CD4-positive, alpha-beta memory T cell (primary cell): Measurements from ENCODE around the gene PSME2. TPM values are rescaled to one million over a fixed set of nuclear protein-coding genes. Genes with fewer than 3 reads are reported as not detected.

Experiments used
- CTCF ChIA-PET: fragments of 350-600 bp; sonication (Branson Sonifier 250); formaldehyde crosslinking; loops from one replicate; lab custom pipeline; 2021; ENCODE audit warnings: inconsistent platforms; ENCODE audit not compliant: partially characterized antibody; lab: Charles Lee
- POLR2A ChIA-PET: fragments of 350-600 bp; sonication (Branson Sonifier 250); formaldehyde crosslinking; loops from one replicate; lab custom pipeline; 2021; ENCODE audit not compliant: partially characterized antibody; lab: Charles Lee
- DNase-seq, 5 donors: peaks; one replicate each; pipeline versions ENCODE4 v3.0.0 to v3.0.0-alpha.2; 2020 to 2022; ENCODE audit warnings: mixed read lengths in 1 of 5
- H3K27ac ChIP-seq: one replicate; pipeline ENCODE4 v1.7.0; 2013; ENCODE audit warnings: low read depth, low read length
- H3K27me3 ChIP-seq: 2 replicates; pipeline ENCODE4 v1.7.0; 2013; ENCODE audit warnings: mild to moderate bottlenecking, low read length, moderate library complexity; ENCODE audit not compliant: insufficient read depth
- H3K36me3 ChIP-seq: 2 replicates; pipeline ENCODE4 v1.7.0; 2013; ENCODE audit warnings: mild to moderate bottlenecking, low read length, moderate library complexity; ENCODE audit not compliant: insufficient read depth
- H3K4me1 ChIP-seq: 2 replicates; pipeline ENCODE4 v1.7.0; 2013; ENCODE audit warnings: mild to moderate bottlenecking, low read length, moderate library complexity; ENCODE audit not compliant: insufficient read depth
- H3K4me3 ChIP-seq, 2 donors: one replicate each; pipeline ENCODE4 v1.7.0; 2013; ENCODE audit warnings: low read length in 2 of 2, mild to moderate bottlenecking in 1 of 2
- H3K9me3 ChIP-seq, 2 donors: one replicate each; pipeline ENCODE4 v1.7.0; 2013; ENCODE audit warnings: low read length in 2 of 2, control low read depth in 1 of 2; ENCODE audit not compliant: control insufficient read depth in 1 of 2
- H3K27ac Mint-ChIP-seq, 7 donors: one replicate each; pipeline ENCODE4 v1.8.0; 2020 to 2021; ENCODE audit warnings: mixed read lengths in 7 of 7, mild to moderate bottlenecking in 6 of 7, inconsistent platforms in 3 of 7, moderate library complexity in 3 of 7
- H3K27me3 Mint-ChIP-seq, 2 donors: one replicate each; pipeline ENCODE4 v1.8.0; 2020 to 2021; ENCODE audit warnings: mixed read lengths in 2 of 2
- H3K36me3 Mint-ChIP-seq, 2 donors: one replicate each; pipeline ENCODE4 v1.8.0; 2020 to 2021; ENCODE audit warnings: mixed read lengths in 2 of 2, inconsistent platforms in 1 of 2, mild to moderate bottlenecking in 1 of 2
- H3K4me1 Mint-ChIP-seq, 4 donors: one replicate each; pipeline ENCODE4 v1.8.0; 2020 to 2021; ENCODE audit warnings: mixed read lengths in 4 of 4, mild to moderate bottlenecking in 1 of 4
- H3K4me3 Mint-ChIP-seq, 8 donors: one replicate each; pipeline ENCODE4 v1.8.0; 2020 to 2021; ENCODE audit warnings: mixed read lengths in 8 of 8, mild to moderate bottlenecking in 7 of 8, moderate library complexity in 6 of 8, inconsistent platforms in 3 of 8
- H3K9me3 Mint-ChIP-seq, 8 donors: one replicate each; pipeline ENCODE4 v1.8.0; 2020 to 2021; ENCODE audit warnings: mixed read lengths in 8 of 8, mild to moderate bottlenecking in 5 of 8, inconsistent platforms in 3 of 8, moderate library complexity in 1 of 8
- intact Hi-C: fragments of 100-400 bp; cut with micrococcal nuclease; formaldehyde crosslinking; loops from one replicate; pipeline ENCODE4 v1.15.1; 2023
- polyA plus RNA-seq, 2 donors: library from polyadenylated mRNA; unstranded; fragments of 300-500 nt; fragmentation: Illumina TruSeq; gene quantifications; one replicate each; pipeline ENCODE4 v1.2.3, GENCODE V29; 2021
- total RNA-seq, 2 experiments: library from RNA; stranded (reverse); gene quantifications; one replicate each; pipeline ENCODE4 v1.2.3, GENCODE V29; 2021

Gene PSME2
- total and polyA plus RNA-seq, 4 experiments from 2014 or later: 143 to 815 (median 331) TPM

GRCh38 chr14:24179961-24180796 lies 33.8 kb upstream of the PSME2 start:
- ChIA-PET CTCF (interaction anchor here (1.2 to 1.5 kb wide), 4 partner anchors 19 to 153 kb away, joined by 3 to 6 read pairs (median 4); partner anchors contain the start of genes IRF9 and TINF2), POLR2A (interaction anchor here (0.8 to 1.4 kb wide), 2 partner anchors 19 to 99 kb away, joined by 3 read pairs; partner anchors contain the start of gene IRF9)
- no peak overlapping the region for H3K4me3 ChIP-seq
- DNase-seq: no peak
- peak overlapping the region in 1 of 7 donors; percentile 41 for H3K27ac Mint-ChIP-seq
- intact Hi-C loops: no loop called here
- no peak overlapping the region for H3K4me3 Mint-ChIP-seq
- no peaks in the 10 kb centered on the region for H3K9me3 Mint-ChIP-seq
- peaks cover 51% of the 10 kb centered on the region for H3K36me3 ChIP-seq
- no peak overlapping the region for H3K27ac ChIP-seq
- H3K4me1 Mint-ChIP-seq: peaks cover 2 to 8% (median 6%) of the 10 kb centered on the region in 4 donors
- H3K9me3 ChIP-seq: no peaks in the 10 kb centered on the region
- H3K4me1 ChIP-seq: no peaks in the 10 kb centered on the region
- no peaks in the 10 kb centered on the region for H3K27me3 ChIP-seq
- no peaks in the 10 kb centered on the region for H3K27me3 Mint-ChIP-seq
- H3K36me3 Mint-ChIP-seq: peaks cover 19 to 68% of the 10 kb centered on the region in 2 donors

- H3K9me3 ChIP-seq: no peaks in the 10 kb centered on the region
- peaks cover 44% of the 10 kb centered on the region for H3K36me3 ChIP-seq
- intact Hi-C loops: no loop called here
- no peaks in the 10 kb centered on the region for H3K27me3 ChIP-seq
- H3K4me3 ChIP-seq: no peak overlapping the region
- CTCF ChIA-PET: interaction anchor here (0.5 to 1.5 kb wide), 4 partner anchors 8 to 71 kb away, joined by 3 to 6 read pairs (median 4); partner anchors contain the start of genes IRF9 and TINF2
- Mint-ChIP-seq H3K4me1 (peaks cover 8 to 16% (median 12%) of the 10 kb centered on the region in 4 donors), H3K4me3 (peak overlapping the region in 1 of 8 donors; percentile 8), H3K27ac (peak overlapping the region in 5 of 7 donors; percentile 29 to 91 (median 49)), H3K9me3 (no peaks in the 10 kb centered on the region), H3K36me3 (peaks cover 19 to 74% of the 10 kb centered on the region in 2 donors), H3K27me3 (no peaks in the 10 kb centered on the region)
- no peak for DNase-seq
- H3K4me1 ChIP-seq: no peaks in the 10 kb centered on the region
- no peak overlapping the region for H3K27ac ChIP-seq
- POLR2A ChIA-PET: interaction anchor here (0.8 to 2.3 kb wide), 6 partner anchors 9 to 33 kb away, joined by 3 to 5 read pairs (median 3); partner anchors contain the start of genes IPO4, IRF9 and TM9SF1
These were observed 33.0 kb upstream of the PSME2 start for GRCh38 chr14:24179294-24179960.

- no peaks in the 10 kb centered on the region for H3K4me1 ChIP-seq
- peak overlapping the region in 4 of 7 donors; percentile 49 to 91 (median 62) for H3K27ac Mint-ChIP-seq
- POLR2A ChIA-PET: interaction anchor here (0.8 to 2.3 kb wide), 5 partner anchors 10 to 34 kb away, joined by 3 to 5 read pairs (median 3); partner anchors contain the start of genes IPO4 and TM9SF1
These were observed 32.2 kb upstream of the PSME2 start for GRCh38 chr14:24178399-24179178.

GRCh38 chr14:24177891-24178290 lies 31.5 kb upstream of the PSME2 start:
- no peaks in the 10 kb centered on the region for H3K27me3 ChIP-seq
- H3K4me3 Mint-ChIP-seq: no peak overlapping the region
- ChIA-PET POLR2A (interaction anchor here (1.2 to 2.3 kb wide), 2 partner anchors 13 to 35 kb away, joined by 3 to 5 read pairs; no protein-coding TSS in a partner anchor), CTCF (no interaction called here)
- H3K4me1 Mint-ChIP-seq: peaks cover 11 to 25% (median 13%) of the 10 kb centered on the region in 4 donors
- H3K36me3 ChIP-seq: peaks cover 37% of the 10 kb centered on the region
- H3K4me3 ChIP-seq: no peak overlapping the region
- DNase-seq: no peak
- no peaks in the 10 kb centered on the region for H3K27me3 Mint-ChIP-seq
- H3K27ac ChIP-seq: no peak overlapping the region
- H3K9me3 Mint-ChIP-seq: no peaks in the 10 kb centered on the region
- intact Hi-C loops: no loop called here
- H3K4me1 ChIP-seq: no peaks in the 10 kb centered on the region
- H3K27ac Mint-ChIP-seq: peak overlapping the region in 3 of 7 donors; percentile 52 to 81 (median 64)
- H3K9me3 ChIP-seq: no peaks in the 10 kb centered on the region
- H3K36me3 Mint-ChIP-seq: peaks cover 19 to 75% of the 10 kb centered on the region in 2 donors

More at GRCh38 chr14:24178399-24179178, 32.2 kb upstream of the PSME2 start:
- Mint-ChIP-seq H3K4me1 (peaks cover 10 to 18% (median 13%) of the 10 kb centered on the region in 4 donors), H3K27me3 (no peaks in the 10 kb centered on the region), H3K4me3 (no peak overlapping the region), H3K9me3 (no peaks in the 10 kb centered on the region), H3K36me3 (peaks cover 19 to 76% of the 10 kb centered on the region in 2 donors)
- Histone ChIP-seq H3K9me3 (no peaks in the 10 kb centered on the region), H3K4me3 (no peak overlapping the region), H3K27me3 (no peaks in the 10 kb centered on the region), H3K27ac (no peak overlapping the region), H3K36me3 (peaks cover 39% of the 10 kb centered on the region)
- DNase-seq: no peak
- CTCF ChIA-PET: interaction anchor here (0.5 to 1.2 kb wide), 2 partner anchors 7 to 64 kb away, joined by 4 to 6 read pairs; partner anchors contain the start of gene TINF2
- intact Hi-C loops: no loop called here

- H3K27ac ChIP-seq: no peak overlapping the region
- H3K4me1 Mint-ChIP-seq: peaks cover 11 to 31% (median 14%) of the 10 kb centered on the region in 4 donors
- peaks cover 1% of the 10 kb centered on the region for H3K4me1 ChIP-seq
- H3K36me3 ChIP-seq: peaks cover 35% of the 10 kb centered on the region
- no peak overlapping the region for H3K4me3 Mint-ChIP-seq
- DNase-seq: no peak
- H3K36me3 Mint-ChIP-seq: peaks cover 15 to 71% of the 10 kb centered on the region in 2 donors
- peak overlapping the region in 6 of 7 donors; percentile 8 to 81 (median 58) for H3K27ac Mint-ChIP-seq
- intact Hi-C loops: no loop called here
- POLR2A ChIA-PET: interaction anchor here (0.7 to 2.3 kb wide), 2 partner anchors 10 to 13 kb away, joined by 3 to 5 read pairs; no protein-coding TSS in a partner anchor
- H3K9me3 Mint-ChIP-seq: no peaks in the 10 kb centered on the region
- no peak overlapping the region for H3K4me3 ChIP-seq
- H3K27me3 Mint-ChIP-seq: no peaks in the 10 kb centered on the region
- CTCF ChIA-PET: no interaction called here
- no peaks in the 10 kb centered on the region for H3K9me3 ChIP-seq
- no peaks in the 10 kb centered on the region for H3K27me3 ChIP-seq
These were observed 30.8 kb upstream of the PSME2 start for GRCh38 chr14:24177041-24177825.

- Mint-ChIP-seq H3K27ac (peak overlapping the region in 1 of 7 donors; percentile 50), H3K4me3 (no peak overlapping the region), H3K4me1 (peaks cover 11 to 37% (median 16%) of the 10 kb centered on the region in 4 donors), H3K36me3 (peaks cover 15 to 69% of the 10 kb centered on the region in 2 donors), H3K27me3 (no peaks in the 10 kb centered on the region), H3K9me3 (no peaks in the 10 kb centered on the region)
- H3K27ac ChIP-seq: no peak overlapping the region
- intact Hi-C loops: no loop called here
- H3K4me1 ChIP-seq: peaks cover 5% of the 10 kb centered on the region
- no peak for DNase-seq
- ChIA-PET POLR2A (interaction anchor here (2.3 kb wide), 1 partner anchor 15 kb away, joined by 10 read pairs; the partner anchor contains the start of gene IRF9), CTCF (no interaction called here)
- H3K9me3 ChIP-seq: no peaks in the 10 kb centered on the region
- no peak overlapping the region for H3K4me3 ChIP-seq
- peaks cover 35% of the 10 kb centered on the region for H3K36me3 ChIP-seq
- H3K27me3 ChIP-seq: no peaks in the 10 kb centered on the region
These were observed 30.2 kb upstream of the PSME2 start for GRCh38 chr14:24176599-24176998.
